ENCODE results near the gene CDK18. TPM values are rescaled to one million over a fixed set of nuclear protein-coding genes. Genes with fewer than 3 reads are reported as not detected.

Gene CDK18
- total and polyA plus RNA-seq, 9 of the 15 experiments (the other 6 are each of a cell fraction or from before 2014, with no cell fraction given): 0.05 to 0.69 (median 0.17) TPM; not detected in 2

DNA sequence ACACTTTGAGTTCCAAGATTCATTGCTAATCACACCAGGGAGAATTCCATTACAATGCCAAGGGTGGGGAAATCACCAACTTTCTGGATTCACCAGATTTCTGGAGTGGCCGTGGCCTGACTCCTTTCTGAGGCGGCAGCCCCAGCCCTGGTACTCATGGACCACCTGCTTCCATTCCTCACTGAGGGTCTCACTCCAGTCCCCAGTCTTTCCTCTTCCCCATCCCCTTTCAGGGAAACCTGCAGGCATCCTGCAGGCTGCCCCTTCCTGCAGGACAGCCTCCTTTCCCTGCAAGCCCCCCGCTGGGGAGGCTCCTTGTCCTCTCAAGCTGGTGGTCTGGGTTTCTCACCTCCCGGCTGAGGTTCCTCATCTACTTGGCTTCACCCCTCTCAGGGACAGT, 12.7 kb upstream of the CDK18 start:
- 0% methylated on average over 4 of the region's 4 CpGs for WGBS (ENCODE audit: insufficient coverage, low coverage, missing lambda C conversion rate)
- Histone ChIP-seq H3K27ac (ENCODE audit: extremely low read depth, low read depth, low read length) (no peak overlapping the region), H3K4me3 (no peak overlapping the region), H3K4me2 (ENCODE audit: insufficient read depth, low read length) (no peak overlapping the region), H3K4me1 (replicated peaks in 1 of 2; ENCODE audit: control insufficient read depth in 2 of 2, insufficient read depth in 2 of 2, low read length in 2 of 2) (peaks cover 4 to 11% of the 10 kb centered on the region in 2 experiments; a peak in 3 of 5 replicates), H4K20me1 (replicated peaks; ENCODE audit: control insufficient read depth, insufficient read depth, low read length) (peaks cover 5% of the 10 kb centered on the region; the same call in 1 of the 2 replicates), H3K9me3 (replicated peaks; ENCODE audit: control insufficient read depth, insufficient read depth, low read depth, low read length) (no peaks in the 10 kb centered on the region), H3K27me3 (ENCODE audit: control insufficient read depth in 2 of 2, insufficient read depth in 2 of 2, low read length in 2 of 2) (peaks cover 16 to 58% of the 10 kb centered on the region in 2 experiments; a peak in 4 of 5 replicates), H3K9me1 (ENCODE audit: control insufficient read depth, insufficient read depth, low read length) (no peaks in the 10 kb centered on the region), H3K9ac (ENCODE audit: insufficient read depth in 1 of 2, low read depth in 2 of 2, low read length in 2 of 2) (no peak overlapping the region), H3K36me3 (ENCODE audit: control insufficient read depth, insufficient read depth, low read length) (no peaks in the 10 kb centered on the region), H2AFZ (ENCODE audit: low read depth, low read length) (no peak overlapping the region), H3K79me2 (ENCODE audit: control insufficient read depth, insufficient read depth, low read length) (no peaks in the 10 kb centered on the region)
- in situ Hi-C loops (cut with MboI) (no loop called here), intact Hi-C loops (cut with micrococcal nuclease) (no loop called here)
- DNase-seq (ENCODE audit: extremely low read depth in 1 of 4, low spot score in 3 of 4) (no peak), FAIRE-seq (no peak), ATAC-seq (no peak)
- CTCF ChIA-PET (ENCODE audit: low intra/inter-chr PET ratio): no interaction called here
- BruUV-seq (replicated peaks): no TSS peak
- POLR2A ChIA-PET: interaction anchor here (1.3 kb wide), 2 partner anchors 25 to 51 kb away, joined by 3 to 5 read pairs; no protein-coding TSS in a partner anchor
- TF ChIP-seq ZNF184 (CRISPR knock-in tag; IDR thresholded peaks at IDR 0.05) (no peak), GTF2A2 (tag; IDR thresholded peaks at IDR 0.05) (no peak), ZNF175 (CRISPR knock-in tag; IDR thresholded peaks at IDR 0.05; ENCODE audit: low read depth) (no peak), ZNF644 (tag; IDR thresholded peaks at IDR 0.05; ENCODE audit: low read depth) (no peak), GABPA (tag; conservative IDR thresholded peaks at IDR 0.05; ENCODE audit: low read depth) (no peak)
- TF ChIP-seq, protein P1, sequence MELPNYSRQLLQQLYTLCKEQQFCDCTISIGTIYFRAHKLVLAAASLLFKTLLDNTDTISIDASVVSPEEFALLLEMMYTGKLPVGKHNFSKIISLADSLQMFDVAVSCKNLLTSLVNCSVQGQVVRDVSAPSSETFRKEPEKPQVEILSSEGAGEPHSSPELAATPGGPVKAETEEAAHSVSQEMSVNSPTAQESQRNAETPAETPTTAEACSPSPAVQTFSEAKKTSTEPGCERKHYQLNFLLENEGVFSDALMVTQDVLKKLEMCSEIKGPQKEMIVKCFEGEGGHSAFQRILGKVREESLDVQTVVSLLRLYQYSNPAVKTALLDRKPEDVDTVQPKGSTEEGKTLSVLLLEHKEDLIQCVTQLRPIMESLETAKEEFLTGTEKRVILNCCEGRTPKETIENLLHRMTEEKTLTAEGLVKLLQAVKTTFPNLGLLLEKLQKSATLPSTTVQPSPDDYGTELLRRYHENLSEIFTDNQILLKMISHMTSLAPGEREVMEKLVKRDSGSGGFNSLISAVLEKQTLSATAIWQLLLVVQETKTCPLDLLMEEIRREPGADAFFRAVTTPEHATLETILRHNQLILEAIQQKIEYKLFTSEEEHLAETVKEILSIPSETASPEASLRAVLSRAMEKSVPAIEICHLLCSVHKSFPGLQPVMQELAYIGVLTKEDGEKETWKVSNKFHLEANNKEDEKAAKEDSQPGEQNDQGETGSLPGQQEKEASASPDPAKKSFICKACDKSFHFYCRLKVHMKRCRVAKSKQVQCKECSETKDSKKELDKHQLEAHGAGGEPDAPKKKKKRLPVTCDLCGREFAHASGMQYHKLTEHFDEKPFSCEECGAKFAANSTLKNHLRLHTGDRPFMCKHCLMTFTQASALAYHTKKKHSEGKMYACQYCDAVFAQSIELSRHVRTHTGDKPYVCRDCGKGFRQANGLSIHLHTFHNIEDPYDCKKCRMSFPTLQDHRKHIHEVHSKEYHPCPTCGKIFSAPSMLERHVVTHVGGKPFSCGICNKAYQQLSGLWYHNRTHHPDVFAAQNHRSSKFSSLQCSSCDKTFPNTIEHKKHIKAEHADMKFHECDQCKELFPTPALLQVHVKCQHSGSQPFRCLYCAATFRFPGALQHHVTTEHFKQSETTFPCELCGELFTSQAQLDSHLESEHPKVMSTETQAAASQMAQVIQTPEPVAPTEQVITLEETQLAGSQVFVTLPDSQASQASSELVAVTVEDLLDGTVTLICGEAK (IDR thresholded peaks at IDR 0.05): no peak
- TF ChIP-seq, protein P1 (CRISPR knock-in tag; IDR thresholded peaks at IDR 0.05): no peak
- TF ChIP-seq, protein P2, sequence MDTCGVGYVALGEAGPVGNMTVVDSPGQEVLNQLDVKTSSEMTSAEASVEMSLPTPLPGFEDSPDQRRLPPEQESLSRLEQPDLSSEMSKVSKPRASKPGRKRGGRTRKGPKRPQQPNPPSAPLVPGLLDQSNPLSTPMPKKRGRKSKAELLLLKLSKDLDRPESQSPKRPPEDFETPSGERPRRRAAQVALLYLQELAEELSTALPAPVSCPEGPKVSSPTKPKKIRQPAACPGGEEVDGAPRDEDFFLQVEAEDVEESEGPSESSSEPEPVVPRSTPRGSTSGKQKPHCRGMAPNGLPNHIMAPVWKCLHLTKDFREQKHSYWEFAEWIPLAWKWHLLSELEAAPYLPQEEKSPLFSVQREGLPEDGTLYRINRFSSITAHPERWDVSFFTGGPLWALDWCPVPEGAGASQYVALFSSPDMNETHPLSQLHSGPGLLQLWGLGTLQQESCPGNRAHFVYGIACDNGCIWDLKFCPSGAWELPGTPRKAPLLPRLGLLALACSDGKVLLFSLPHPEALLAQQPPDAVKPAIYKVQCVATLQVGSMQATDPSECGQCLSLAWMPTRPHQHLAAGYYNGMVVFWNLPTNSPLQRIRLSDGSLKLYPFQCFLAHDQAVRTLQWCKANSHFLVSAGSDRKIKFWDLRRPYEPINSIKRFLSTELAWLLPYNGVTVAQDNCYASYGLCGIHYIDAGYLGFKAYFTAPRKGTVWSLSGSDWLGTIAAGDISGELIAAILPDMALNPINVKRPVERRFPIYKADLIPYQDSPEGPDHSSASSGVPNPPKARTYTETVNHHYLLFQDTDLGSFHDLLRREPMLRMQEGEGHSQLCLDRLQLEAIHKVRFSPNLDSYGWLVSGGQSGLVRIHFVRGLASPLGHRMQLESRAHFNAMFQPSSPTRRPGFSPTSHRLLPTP (IDR thresholded peaks at IDR 0.05; ENCODE audit: borderline replicate concordance, extremely low read depth, insufficient read length): no peak
- TF ChIP-seq, protein P3, sequence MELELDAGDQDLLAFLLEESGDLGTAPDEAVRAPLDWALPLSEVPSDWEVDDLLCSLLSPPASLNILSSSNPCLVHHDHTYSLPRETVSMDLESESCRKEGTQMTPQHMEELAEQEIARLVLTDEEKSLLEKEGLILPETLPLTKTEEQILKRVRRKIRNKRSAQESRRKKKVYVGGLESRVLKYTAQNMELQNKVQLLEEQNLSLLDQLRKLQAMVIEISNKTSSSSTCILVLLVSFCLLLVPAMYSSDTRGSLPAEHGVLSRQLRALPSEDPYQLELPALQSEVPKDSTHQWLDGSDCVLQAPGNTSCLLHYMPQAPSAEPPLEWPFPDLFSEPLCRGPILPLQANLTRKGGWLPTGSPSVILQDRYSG (tag; conservative IDR thresholded peaks at IDR 0.05; ENCODE audit: low read depth): no peak
